Sigmoid colon (tissue), 7 donors: Measurements from ENCODE around the gene BBX. TPM values are rescaled to one million over a fixed set of nuclear protein-coding genes. Genes with fewer than 3 reads are reported as not detected.

Experiments used
- DNase-seq: peaks from one replicate; pipeline ENCODE4 v3.0.0-alpha.2; 2019
- H3K27ac ChIP-seq, 4 donors: fragments of 200-600 bp; sonication (generic); one replicate each; pipeline ENCODE4 v1.5.1; 2016 to 2019; ENCODE audit warnings: mild to moderate bottlenecking in 1 of 4
- H3K27me3 ChIP-seq, 3 donors: fragments of 200-600 bp; sonication (generic); one replicate each; pipeline ENCODE4 v1.5.1; 2019; ENCODE audit warnings: mild to moderate bottlenecking in 1 of 3
- H3K36me3 ChIP-seq, 4 donors: fragments of 200-600 bp; sonication (generic); one replicate each; pipeline ENCODE4 v1.5.1; 2016 to 2019
- H3K4me1 ChIP-seq, 4 donors: fragments of 200-600 bp; sonication (generic); one replicate each; pipeline ENCODE4 v1.5.1; 2017 to 2019
- H3K4me3 ChIP-seq, 4 donors: fragments of 200-600 bp; sonication (generic); one replicate each; pipeline ENCODE4 v1.5.1; 2017 to 2019; ENCODE audit warnings: mild to moderate bottlenecking in 2 of 4, moderate library complexity in 1 of 4
- H3K9me3 ChIP-seq, 4 donors: fragments of 200-600 bp in 3 of 4; sonication (generic) in 3 of 4; one replicate each; pipeline versions ENCODE4 v1.5.1 to v1.6.1; 2013 to 2019
- EP300 ChIP-seq, 4 donors: sonication (generic); formaldehyde crosslinking; IDR thresholded peaks; one replicate each; pipeline ENCODE4 v1.6.1; 2017; ENCODE audit warnings: antibody characterized with exemption in 4 of 4
- POLR2A ChIP-seq, 2 donors: fragments of 450-650 bp; IDR thresholded peaks; one replicate each; pipeline ENCODE4 v1.6.1; 2016; ENCODE audit warnings: antibody characterized with exemption in 2 of 2, mild to moderate bottlenecking in 2 of 2, moderate library complexity in 2 of 2
- POLR2AphosphoS5 ChIP-seq, 4 donors: sonication (generic); formaldehyde crosslinking; IDR thresholded peaks; one replicate each; pipeline ENCODE4 v1.6.1; 2017; ENCODE audit warnings: antibody characterized with exemption in 4 of 4
- WGBS, 2 donors: extraction: QIAGEN DNeasy Blood & Tissue Kit; methylation state at CpG; one replicate each; pipeline ENCODE4 v1.1.7; 2013; 5-methylcytosine and 5-hydroxymethylcytosine counted together
- intact Hi-C: fragments of 100-400 bp; cut with DNase I; formaldehyde crosslinking; loops from one replicate; pipeline ENCODE4 v1.15.1; 2023
- polyA plus RNA-seq, 3 donors: library from polyadenylated mRNA; stranded (reverse); fragments of 200-250 nt; gene quantifications; one replicate each; pipeline ENCODE4 v1.2.3, GENCODE V29; 2013
- total RNA-seq, 4 donors: library from RNA; depleted of rRNA; stranded (reverse); fragments of >200 nt; gene quantifications; one replicate each; pipeline ENCODE4 v1.1.0, GENCODE V29; 2016
- TF ChIP-seq, protein P1 (sequence below), 4 experiments: fragments of 450-650 bp in 3 of 4; fragments of 200-600 bp in 1 of 4; IDR thresholded peaks; one replicate each; pipeline ENCODE4 v1.5.1; 2016 to 2019; ENCODE audit warnings: antibody characterized with exemption in 4 of 4, mild to moderate bottlenecking in 3 of 4, moderate library complexity in 2 of 4
- donor health status: healthy with polysubstance abuse.
- donor health status: Bipolar disorder and iron deficiency.
- donor health status: healthy.

Gene BBX
- total and polyA plus RNA-seq, 7 donors, result 3.0 to 93.3 (median 71.1) TPM

GRCh38 chr3:107837895-107838612 is 315.3 kb downstream of the BBX start:
- TF ChIP-seq, protein P1, sequence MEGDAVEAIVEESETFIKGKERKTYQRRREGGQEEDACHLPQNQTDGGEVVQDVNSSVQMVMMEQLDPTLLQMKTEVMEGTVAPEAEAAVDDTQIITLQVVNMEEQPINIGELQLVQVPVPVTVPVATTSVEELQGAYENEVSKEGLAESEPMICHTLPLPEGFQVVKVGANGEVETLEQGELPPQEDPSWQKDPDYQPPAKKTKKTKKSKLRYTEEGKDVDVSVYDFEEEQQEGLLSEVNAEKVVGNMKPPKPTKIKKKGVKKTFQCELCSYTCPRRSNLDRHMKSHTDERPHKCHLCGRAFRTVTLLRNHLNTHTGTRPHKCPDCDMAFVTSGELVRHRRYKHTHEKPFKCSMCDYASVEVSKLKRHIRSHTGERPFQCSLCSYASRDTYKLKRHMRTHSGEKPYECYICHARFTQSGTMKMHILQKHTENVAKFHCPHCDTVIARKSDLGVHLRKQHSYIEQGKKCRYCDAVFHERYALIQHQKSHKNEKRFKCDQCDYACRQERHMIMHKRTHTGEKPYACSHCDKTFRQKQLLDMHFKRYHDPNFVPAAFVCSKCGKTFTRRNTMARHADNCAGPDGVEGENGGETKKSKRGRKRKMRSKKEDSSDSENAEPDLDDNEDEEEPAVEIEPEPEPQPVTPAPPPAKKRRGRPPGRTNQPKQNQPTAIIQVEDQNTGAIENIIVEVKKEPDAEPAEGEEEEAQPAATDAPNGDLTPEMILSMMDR (IDR thresholded peaks at IDR 0.05), result no peak
- TF ChIP-seq POLR2A (IDR thresholded peaks at IDR 0.05) (no peak), EP300 (IDR thresholded peaks at IDR 0.05) (no peak), POLR2AphosphoS5 (IDR thresholded peaks at IDR 0.05) (no peak)
- no peak for DNase-seq
- no peak overlapping the region for H3K4me3 ChIP-seq
- WGBS, 2 donors, result 87 to 94% methylated on average over 5 of the region's 5 CpGs
- no peaks in the 10 kb centered on the region for H3K4me1 ChIP-seq
- intact Hi-C loops, result no loop called here
- H3K27me3 ChIP-seq, result no peaks in the 10 kb centered on the region
- no peak overlapping the region for H3K27ac ChIP-seq
- no peaks in the 10 kb centered on the region for H3K36me3 ChIP-seq
- H3K9me3 ChIP-seq, result no peaks in the 10 kb centered on the region

GRCh38 chr3:107841831-107842230 is 319.1 kb downstream of the BBX start:
- DNase-seq, result no peak
- WGBS, 2 donors, result 84 to 94% methylated on average over 4 of the region's 4 CpGs
- Histone ChIP-seq H3K4me3 (no peak overlapping the region), H3K27me3 (no peaks in the 10 kb centered on the region), H3K9me3 (no peaks in the 10 kb centered on the region), H3K36me3 (no peaks in the 10 kb centered on the region), H3K4me1 (peaks cover 0 to 3% (median 0%) of the 10 kb centered on the region in 4 donors), H3K27ac (no peak overlapping the region)
- intact Hi-C loops, result no loop called here
- TF ChIP-seq EP300 (IDR thresholded peaks at IDR 0.05) (no peak), POLR2AphosphoS5 (IDR thresholded peaks at IDR 0.05) (no peak), POLR2A (IDR thresholded peaks at IDR 0.05) (no peak)
- TF ChIP-seq, protein P1 (IDR thresholded peaks at IDR 0.05), result no peak

DNA sequence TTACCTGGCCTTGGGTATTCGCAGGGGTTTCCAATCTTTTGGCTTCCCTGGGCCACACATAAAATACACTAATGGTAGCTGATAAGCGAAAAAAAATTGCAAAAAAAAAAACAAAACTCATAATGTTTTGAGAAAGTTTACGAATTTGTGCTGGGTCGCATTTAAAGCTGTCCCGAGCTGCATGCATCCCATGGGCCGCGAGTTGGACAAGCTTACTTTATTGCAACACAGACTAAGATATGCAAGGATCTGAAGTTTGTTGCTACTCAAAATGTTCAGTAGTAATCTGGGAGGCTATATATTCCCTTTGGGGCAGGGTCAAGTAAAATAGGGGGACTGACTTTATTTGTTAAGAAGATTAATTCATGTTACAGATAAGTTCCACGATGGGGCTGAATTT is 320.2 kb downstream of the BBX start:
- Histone ChIP-seq H3K27ac (no peak overlapping the region), H3K4me3 (no peak overlapping the region), H3K9me3 (no peaks in the 10 kb centered on the region), H3K27me3 (no peaks in the 10 kb centered on the region), H3K4me1 (peaks cover 0 to 3% (median 0%) of the 10 kb centered on the region in 4 donors), H3K36me3 (no peaks in the 10 kb centered on the region)
- WGBS, 2 donors, result 88 to 89% methylated on average over 8 of the region's 8 CpGs
- no peak for TF ChIP-seq POLR2AphosphoS5 (IDR thresholded peaks at IDR 0.05)
- TF ChIP-seq POLR2A (IDR thresholded peaks at IDR 0.05), result no peak
- TF ChIP-seq, protein P1 (IDR thresholded peaks at IDR 0.05), result no peak
- TF ChIP-seq EP300 (IDR thresholded peaks at IDR 0.05), result no peak
- no peak for DNase-seq
- intact Hi-C loops, result no loop called here

- WGBS, 2 donors, result 59 to 78% methylated on average over 11 of the region's 11 CpGs
- H3K27me3 ChIP-seq, result no peaks in the 10 kb centered on the region
- intact Hi-C loops, result no loop called here
- peaks cover 0 to 3% (median 0%) of the 10 kb centered on the region in 4 donors for H3K4me1 ChIP-seq
- no peak for DNase-seq
- no peak overlapping the region for H3K4me3 ChIP-seq
- H3K9me3 ChIP-seq, result no peaks in the 10 kb centered on the region
- no peak overlapping the region for H3K27ac ChIP-seq
- TF ChIP-seq POLR2AphosphoS5 (IDR thresholded peaks at IDR 0.05) (no peak), POLR2A (IDR thresholded peaks at IDR 0.05) (no peak), EP300 (IDR thresholded peaks at IDR 0.05) (no peak)
- TF ChIP-seq, protein P1 (IDR thresholded peaks at IDR 0.05), result no peak
- H3K36me3 ChIP-seq, result no peaks in the 10 kb centered on the region
Observed at GRCh38 chr3:107845380-107846278, 322.9 kb downstream of the BBX start.
